Measurements from ENCODE around the gene NCR3LG1.

GRCh38 chr11:17414317-17414737 lies 62.7 kb downstream of the NCR3LG1 start:
- TF ChIP-seq EZH2 (IDR thresholded peaks at IDR 0.05; ENCODE audit: insufficient read depth, poor library complexity, severe bottlenecking), result no peak
- no peak for TF ChIP-seq EZH2phosphoT487 (IDR thresholded peaks at IDR 0.05; ENCODE audit: insufficient read depth, low read depth)

Measured in GM23248 (cell line).